Activated T-helper 9 cell treated with anti-CD3 and anti-CD28 coated beads, Interleukin-2, amount 50 U/mL, for 16 hours (primary cell): ENCODE data around the gene KCNJ16.

ENCODE experiments used
- DNase-seq: peaks from one replicate; pipeline ENCODE4 v3.0.0-alpha.2; 2020; ENCODE audit warnings: low read depth

The KCNJ16 gene

DNA sequence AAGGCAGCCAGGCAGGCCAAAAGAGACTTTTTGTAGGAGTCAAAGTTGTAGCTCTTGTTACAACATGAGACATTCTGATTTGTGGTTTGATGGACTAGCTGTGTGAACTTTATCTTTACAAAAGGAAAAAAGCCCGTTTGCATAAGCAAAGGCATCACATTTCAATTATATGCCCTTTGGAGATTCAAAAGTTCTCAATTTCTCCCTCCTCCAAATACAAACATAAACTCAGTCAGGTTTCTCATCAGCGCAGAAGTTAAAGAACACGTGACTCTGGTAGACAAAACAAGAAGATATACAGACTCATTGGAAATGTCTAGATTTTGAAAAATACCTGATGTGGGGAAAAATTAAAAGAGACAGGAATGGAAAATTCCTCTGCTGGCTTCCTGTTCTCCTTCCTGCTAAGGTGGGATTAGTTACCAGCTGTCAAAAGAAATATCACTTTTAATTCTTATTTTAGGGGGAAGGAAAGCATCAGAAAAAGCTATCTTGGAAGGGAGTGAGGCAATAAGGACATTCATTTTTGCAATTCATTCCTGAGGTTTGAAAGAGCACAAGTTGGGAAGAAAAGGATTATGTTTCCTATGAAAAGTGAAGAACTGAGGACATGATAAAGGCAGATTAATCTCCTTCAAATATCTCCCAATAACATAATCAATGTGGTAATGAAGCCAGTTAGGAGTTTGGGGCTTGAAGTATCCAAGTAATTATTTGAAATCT is 4.6 kb upstream of the KCNJ16 start:
- no peak for DNase-seq

DNA sequence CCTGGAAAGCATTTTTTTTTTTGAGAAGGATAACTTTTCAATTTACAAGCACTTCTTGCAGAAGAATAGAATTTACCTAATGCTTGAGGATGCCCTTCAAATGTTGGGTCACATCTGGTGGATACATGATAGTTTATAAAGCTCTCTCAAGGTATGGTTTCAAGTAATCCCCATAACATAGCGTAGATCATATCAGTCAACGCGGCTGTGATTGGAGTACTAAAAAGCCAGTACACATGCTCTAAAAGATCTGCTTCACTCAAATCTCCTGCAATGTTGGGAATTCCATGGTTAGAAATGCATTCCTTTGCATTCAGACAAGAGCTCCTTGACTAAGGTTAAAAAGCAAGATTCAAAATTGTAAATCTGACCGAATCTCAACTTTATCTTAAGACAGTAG is 3.9 kb upstream of the KCNJ16 start:
- DNase-seq: no peak

DNA sequence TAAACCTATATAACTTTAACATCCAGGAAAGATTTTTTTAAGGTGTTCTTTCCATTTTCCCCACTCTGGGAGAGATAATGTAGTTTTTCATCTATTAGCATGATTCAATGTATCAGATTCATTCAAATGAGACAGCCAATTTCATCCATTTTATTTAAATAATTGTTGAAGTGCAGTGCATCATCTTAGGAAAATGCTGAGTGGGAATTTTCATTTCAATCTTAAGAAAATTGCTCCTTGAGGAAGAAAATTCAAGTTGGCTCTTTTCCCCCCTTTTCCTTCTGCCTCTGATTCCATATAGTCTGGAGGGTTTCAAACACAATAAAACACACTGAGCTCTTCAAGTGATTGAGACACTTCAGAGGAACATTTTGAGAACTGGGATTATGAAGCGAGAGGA is 3.4 kb upstream of the KCNJ16 start:
- DNase-seq: no peak

DNA sequence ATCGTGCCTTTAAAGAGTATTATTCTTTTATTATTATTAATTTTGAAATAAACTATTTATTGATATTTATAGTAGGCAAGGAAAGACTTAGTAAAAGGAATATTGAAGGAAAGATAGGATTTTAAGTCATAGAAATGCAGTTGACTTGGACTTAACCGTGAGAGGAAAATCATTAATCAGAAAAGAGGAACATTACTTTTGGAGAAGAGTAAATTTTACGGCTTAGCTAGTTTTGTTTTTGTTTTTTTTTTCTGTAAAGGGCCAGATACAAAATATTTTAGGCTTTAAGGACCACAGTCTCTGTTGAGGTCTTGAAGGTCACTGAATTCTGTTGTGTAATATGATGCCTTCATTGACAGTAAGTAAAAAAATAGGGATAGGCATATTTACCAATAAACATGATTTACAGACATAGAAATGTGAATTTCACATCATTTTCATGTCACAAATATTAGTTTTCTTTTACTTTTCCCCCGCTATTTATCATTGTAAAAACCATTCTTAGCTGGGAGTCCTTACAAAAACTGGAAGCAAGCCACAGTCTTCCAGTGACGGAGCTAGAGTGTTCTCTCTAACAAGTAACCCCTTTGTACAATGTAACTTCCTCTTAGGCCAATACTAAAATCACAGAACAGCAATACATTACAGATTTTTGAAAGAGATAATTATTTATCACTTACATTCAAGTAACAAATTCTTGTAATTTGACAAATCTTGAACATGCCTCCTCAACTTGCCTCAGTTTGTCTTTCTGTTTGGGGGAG is 2.3 kb upstream of the KCNJ16 start:
- no peak for DNase-seq

- DNase-seq: no peak
Observed at GRCh38 chr17:70073310-70073709, 1.7 kb upstream of the KCNJ16 start.

DNA sequence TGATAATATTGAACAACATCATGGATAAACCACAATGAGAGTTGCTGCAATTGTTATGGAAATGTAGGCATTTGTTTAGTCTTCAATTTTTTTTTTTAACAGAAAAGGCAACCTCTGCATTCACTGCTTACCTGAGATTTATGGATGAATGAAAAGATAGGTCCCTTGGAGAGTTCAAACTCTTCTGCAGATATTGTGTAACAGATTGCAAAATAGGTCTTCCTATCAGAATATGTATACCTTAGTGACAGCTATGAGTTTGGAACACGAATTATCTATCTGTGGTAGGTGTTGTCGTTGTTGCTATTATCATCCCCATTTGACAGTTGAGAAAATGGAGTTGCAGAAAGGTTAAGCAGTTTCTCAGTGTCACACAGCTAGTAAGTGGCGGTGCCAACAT is 1.2 kb upstream of the KCNJ16 start:
- DNase-seq: no peak

DNA sequence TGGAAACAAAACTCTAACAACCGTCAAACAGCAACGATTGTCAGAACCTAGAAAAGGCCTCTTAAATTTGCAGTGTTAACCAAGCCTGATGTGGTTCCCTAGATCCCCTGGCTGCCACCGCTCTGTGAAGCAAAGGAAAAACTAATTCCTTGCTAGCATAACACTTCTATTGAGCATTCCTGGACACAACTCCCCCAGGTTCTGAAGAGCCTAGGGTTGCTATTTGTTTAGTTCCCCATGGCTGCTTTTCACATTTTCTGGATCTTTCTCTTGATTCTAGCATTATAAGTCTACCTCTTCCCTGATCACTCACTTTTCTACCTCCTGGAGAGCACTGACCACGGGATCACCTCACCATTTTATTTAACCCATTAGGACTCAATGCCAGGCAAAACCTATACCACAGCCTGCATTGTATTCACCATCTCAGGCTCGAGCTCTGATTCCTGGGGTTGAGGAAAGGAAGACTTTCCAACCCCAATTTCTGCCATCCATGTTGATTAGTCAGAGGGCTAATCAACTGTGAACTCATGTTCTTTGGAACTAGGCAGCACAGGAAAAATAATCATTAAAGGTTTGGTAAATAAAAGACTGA is 692 bp upstream of the KCNJ16 start:
- no peak for DNase-seq

DNA sequence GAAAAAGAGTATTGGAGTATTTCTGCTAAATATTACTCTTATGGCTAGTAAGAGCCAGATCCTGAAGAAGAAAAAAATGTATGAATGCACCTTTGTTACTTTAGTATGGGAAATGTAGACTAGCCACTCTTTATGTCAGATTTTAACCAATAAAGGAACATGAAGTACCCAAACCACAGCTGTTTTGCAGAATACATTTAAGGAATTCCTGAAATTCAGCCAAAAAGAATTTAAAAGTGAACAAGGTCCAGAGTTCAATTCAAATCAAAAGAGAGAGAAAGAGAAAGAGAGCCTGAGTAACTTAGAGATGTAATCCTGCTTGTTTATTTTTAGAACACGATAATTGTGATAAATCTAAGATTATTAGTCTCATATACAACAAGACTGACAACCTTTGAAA is 1.2 kb downstream of the KCNJ16 start:
- DNase-seq: no peak

GRCh38 chr17:70076831-70077230 is 1.8 kb downstream of the KCNJ16 start:
- DNase-seq: no peak

DNA sequence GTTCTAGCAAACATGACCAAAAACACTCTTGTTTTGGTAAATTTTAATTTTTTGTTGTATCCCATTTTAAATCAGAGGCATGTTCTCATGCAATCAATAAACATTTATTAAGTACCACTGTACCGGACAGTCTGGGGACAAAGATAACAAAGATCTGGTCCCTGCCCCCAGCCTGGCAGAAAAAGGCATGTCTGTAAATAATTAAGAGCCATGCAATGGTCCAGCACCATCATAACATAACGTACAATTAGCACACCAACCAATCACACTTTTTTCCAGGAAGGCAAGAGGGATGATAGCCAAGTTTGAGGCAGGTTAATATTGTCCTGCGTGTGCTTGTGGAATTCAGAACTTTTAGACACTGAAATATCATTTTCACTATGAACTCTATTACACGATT is 3.5 kb downstream of the KCNJ16 start:
- no peak for DNase-seq

DNA sequence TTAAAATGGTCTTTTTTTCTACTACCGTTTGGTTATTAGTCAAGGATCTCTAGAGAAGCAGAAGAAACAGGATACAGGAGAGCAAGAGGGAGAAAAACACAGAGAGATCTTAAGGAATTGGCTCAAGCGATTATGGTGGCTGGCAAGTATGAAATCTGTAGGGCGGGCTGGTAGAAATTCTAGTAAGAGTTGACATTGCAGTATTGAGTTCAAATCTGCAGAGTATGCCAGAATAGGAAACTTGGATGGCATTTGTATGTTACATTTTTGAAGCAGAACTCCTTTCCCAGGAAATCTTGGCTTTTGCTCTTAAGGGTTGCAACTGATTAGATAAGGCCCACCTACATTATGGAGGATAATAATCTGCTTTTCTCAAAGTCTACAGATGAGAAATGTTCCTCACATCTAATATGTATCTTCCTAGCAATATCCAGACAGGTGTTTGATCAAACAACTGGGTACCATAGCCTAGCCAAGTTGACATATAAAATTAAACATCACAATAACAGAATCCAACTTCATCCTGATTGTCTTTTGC is 4.0 kb downstream of the KCNJ16 start:
- DNase-seq: no peak

DNA sequence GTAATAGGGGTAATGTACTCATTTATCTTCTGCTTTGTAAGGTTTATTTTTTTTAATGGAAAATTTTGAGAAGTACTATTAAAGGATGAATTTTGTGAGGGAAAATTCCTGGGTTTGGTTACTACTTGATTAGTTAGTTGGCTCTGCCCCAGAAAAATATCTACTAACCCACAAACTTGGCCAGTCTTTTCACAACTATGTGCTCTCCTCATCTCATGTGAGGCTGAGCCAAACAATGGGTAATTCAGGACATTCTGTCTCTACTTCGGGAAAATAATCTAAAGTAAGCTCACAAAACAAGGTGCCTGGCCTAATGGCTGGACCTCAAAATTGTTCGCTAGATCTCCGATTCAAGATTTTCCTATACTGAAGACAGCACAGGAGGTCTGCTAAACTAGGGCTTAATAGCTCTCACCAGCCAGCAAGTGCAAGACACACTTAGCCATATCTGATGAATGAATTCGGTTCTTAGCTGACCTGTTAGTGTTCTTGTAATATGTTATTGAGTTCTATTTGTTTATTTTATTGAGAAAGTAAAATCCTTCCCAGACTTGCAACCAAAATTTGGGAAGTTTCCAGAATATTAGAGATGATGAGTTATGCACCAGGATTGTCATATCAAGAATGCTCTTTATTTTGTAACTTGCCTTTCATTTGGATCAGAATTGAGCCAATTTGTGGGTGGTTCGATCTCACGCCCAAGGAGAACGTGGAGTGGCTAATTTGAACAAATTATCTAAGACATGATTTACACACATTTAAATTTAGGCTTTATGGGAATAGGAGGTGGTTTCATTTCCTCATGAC is 5.7 kb downstream of the KCNJ16 start:
- no peak for DNase-seq

DNA sequence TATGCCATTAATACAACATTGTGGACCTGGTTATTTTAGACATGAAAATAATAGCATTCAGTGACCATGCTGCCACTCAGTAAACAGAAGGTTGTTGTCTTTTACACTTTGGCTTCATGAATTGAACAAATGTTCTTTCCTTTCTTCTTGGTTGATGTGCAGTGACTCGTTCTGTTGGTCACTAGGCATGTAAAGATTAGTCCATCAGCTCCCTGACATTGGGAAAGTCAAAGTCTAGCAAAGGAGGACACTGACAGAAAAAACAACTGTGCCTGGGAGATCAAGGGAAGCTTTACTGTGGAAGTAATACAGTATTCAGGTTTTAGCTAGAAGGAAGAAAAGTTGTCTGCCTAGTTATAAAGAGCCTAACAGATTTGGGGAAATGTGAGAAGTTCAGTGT is 6.9 kb downstream of the KCNJ16 start:
- no peak for DNase-seq

DNA sequence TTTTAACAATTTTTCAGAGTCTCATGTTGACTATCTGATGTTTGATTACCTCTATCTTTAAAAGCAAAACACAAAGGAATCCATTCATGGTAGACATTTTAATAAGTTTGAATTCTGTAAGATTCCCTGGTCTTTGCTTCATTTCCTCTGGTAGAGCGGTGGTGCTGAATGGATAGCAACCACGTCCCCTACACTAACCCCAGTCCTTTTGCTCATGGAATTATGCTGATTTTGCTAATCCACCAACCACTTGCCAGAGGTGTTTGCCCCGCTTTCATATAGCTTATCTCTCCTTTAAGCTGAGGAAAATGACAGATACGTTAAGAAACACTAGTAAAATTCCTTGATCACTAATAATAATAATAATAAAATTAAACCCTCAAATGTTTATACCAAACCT is 9.5 kb downstream of the KCNJ16 start:
- DNase-seq: no peak

DNA sequence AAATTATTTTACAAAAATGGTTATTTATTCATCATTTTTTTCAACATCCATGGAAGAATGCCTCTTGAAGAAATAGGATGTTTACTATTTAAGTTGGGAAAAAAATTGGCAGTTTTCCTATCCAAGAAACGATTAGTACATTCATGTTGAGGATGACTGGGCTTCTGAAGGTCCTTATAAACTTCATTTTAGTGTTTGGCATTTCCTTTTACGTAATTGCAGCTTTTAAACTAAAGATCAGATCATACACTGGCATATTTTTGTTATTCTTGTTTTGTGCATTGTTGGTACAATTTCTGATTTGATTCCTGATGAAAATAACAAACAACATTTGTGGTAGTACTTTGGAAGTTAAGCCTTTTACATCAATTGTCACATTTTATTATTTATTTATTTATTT is 11.5 kb downstream of the KCNJ16 start:
- no peak for DNase-seq

- no peak for DNase-seq
Observed at GRCh38 chr17:70089513-70090148, 14.6 kb downstream of the KCNJ16 start.

GRCh38 chr17:70091005-70091568 is 16.1 kb downstream of the KCNJ16 start:
- no peak for DNase-seq

DNA sequence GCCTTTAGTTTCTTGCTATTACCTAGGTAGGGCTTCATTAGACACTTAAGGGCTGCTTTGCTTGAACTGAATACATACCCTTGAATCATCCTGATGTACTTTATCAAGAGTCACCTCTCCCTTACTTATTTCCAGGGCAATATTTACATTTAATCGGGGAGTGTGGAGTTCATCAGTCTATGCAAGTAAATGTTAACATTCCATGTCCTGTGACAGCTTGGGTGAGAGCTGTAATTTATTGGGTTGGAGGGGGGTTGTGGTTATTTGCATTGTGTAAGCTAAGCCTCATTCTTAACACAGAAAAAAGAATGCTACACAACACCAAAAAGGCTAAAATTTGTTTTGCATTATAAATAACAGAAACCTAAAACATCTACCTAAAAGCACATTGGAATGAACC is 16.7 kb downstream of the KCNJ16 start:
- no peak for DNase-seq

DNA sequence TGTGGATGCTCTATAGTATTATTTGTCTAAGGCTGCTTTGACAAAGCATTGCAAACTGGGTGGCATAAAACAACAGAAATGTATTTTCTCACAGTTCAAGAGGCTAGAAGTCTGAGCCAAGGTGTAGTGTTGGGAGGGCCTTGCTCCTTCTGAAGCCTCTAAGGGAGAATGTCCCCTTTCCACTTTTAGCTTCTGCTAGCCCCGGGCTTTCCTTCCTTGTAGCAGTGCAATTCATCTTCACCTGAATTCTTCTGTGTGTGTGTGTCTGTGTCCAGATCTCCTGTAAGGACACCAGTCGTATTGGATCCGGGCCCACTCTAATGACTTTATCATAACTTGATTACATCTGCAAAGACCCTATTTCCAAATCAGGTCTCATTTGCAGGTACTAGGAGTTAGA is 18.1 kb downstream of the KCNJ16 start:
- DNase-seq: no peak

- no peak for DNase-seq
Observed at GRCh38 chr17:70095455-70095854, 20.4 kb downstream of the KCNJ16 start.

GRCh38 chr17:70096861-70097260 is 21.8 kb downstream of the KCNJ16 start:
- no peak for DNase-seq
